Left lung (tissue), 10 donors: ENCODE measurements around the gene FXYD2. TPM values are rescaled to one million over a fixed set of nuclear protein-coding genes. Genes with fewer than 3 reads are reported as not detected.

Experiments
- ATAC-seq: fragments of 200-7000 bp; cut with Tn5 transposase; one replicate; pipeline ENCODE4 v1.9.1; 2020; ENCODE audit warnings: moderate library complexity
- DNase-seq, 4 donors: peaks; one replicate each; pipeline ENCODE4 v3.0.0-alpha.2; 2013 to 2020
- H3K27ac ChIP-seq, 2 donors: fragments of 200-600 bp; sonication (generic) in 1 of 2; one replicate each; pipeline versions ENCODE4 v1.5.0 to v1.8.0; 2020 to 2021
- H3K27me3 ChIP-seq, 2 donors: fragments of 200-600 bp; sonication (generic) in 1 of 2; one replicate each; pipeline versions ENCODE4 v1.5.0 to v1.8.0; 2020 to 2021
- H3K36me3 ChIP-seq, 2 donors: fragments of 200-600 bp; sonication (generic) in 1 of 2; one replicate each; pipeline versions ENCODE4 v1.5.0 to v1.8.0; 2020 to 2021
- H3K4me1 ChIP-seq, 2 donors: fragments of 200-600 bp; one replicate each; pipeline ENCODE4 v1.8.0; 2021
- H3K4me3 ChIP-seq, 2 donors: fragments of 200-600 bp; sonication (generic) in 1 of 2; one replicate each; pipeline versions ENCODE4 v1.5.0 to v1.8.0; 2020 to 2021; ENCODE audit warnings: mild to moderate bottlenecking in 1 of 2
- H3K9me3 ChIP-seq, 2 donors: fragments of 200-600 bp; sonication (generic) in 1 of 2; one replicate each; pipeline versions ENCODE4 v1.5.0 to v1.8.0; 2020 to 2021
- intact Hi-C, 2 donors: fragments of 100-400 bp; cut with DNase I; formaldehyde crosslinking; loops; one replicate each; pipeline versions ENCODE4 v1.11.2 to v1.14.2; 2022
- polyA plus RNA-seq, 6 donors: library from polyadenylated mRNA; unstranded; fragments of 120-200 nt; gene quantifications; one replicate each; pipeline ENCODE4 v1.2.1, GENCODE V29; 2013; ENCODE audit not compliant: insufficient read length in 6 of 6
- total RNA-seq, 2 donors: library from RNA; stranded (reverse); fragmentation: NEBNext Ultra II Directional; extraction: Animal tissue kit (Norgen Biotek cat#: 25700); gene quantifications; one replicate each; pipeline ENCODE4 v1.2.1, GENCODE V29; 2021
- TF ChIP-seq, protein P1 (sequence below), 2 donors: fragments of 200-600 bp; sonication (generic) in 1 of 2; IDR thresholded peaks; one replicate each; pipeline versions ENCODE4 v1.5.0 to v1.8.0; 2021; ENCODE audit warnings: antibody characterized with exemption in 2 of 2
- donor health status: DM: no; HTN: yes; CAD: no.
- donor health status: DM: no; HTN: no; CAD: no.

FXYD2 gene
- total and polyA plus RNA-seq, 8 donors = 1.2 to 9.2 (median 5.4) TPM

DNA sequence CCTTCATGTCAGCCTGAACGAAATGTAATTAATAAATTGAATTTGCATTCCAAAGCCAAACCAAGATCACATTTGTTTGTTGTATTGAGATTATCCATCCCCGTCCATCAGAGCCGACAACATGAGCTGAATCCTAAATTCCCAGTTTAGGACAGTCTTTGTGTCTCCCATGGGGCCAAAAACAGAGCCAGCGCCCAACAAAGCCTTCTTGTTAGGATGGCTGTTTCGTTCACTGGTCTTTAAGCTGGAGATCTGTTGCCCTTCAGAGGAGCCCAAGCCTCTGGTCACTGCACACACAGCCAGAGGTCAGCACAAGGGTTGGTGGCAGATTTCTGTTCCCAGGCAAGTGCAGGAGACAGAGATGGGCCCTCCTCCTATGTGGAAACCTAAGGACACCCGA, 53.3 kb downstream of the FXYD2 start:
- no peak for ATAC-seq
- no peak overlapping the region for H3K4me3 ChIP-seq

DNA sequence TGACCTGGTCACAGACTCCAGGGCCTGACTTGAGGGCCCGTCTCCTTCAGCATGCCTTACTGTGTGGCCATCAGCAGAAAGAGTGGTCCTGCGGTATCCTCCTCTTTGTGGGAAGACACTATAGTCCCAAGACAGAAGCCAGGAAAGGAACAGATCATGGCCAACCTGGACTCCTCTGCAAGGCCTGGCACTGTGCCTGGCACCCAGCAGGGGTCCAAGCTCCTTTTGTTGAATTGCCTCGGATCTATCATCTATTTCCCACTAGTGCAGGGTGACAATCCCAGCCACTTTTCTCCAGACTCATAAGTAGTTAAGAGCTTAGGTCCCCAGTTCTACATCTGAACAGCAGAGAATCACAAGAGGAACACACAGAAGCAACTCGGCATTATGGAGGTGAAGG, 54.5 kb downstream of the FXYD2 start:
- Histone ChIP-seq H3K27ac (no peak overlapping the region), H3K36me3 (no peaks in the 10 kb centered on the region), H3K4me3 (no peak overlapping the region), H3K9me3 (no peaks in the 10 kb centered on the region), H3K27me3 (no peaks in the 10 kb centered on the region), H3K4me1 (no peaks in the 10 kb centered on the region)
- ATAC-seq (no peak), DNase-seq (no peak)
- intact Hi-C loops = no loop called here
- TF ChIP-seq, protein P1, sequence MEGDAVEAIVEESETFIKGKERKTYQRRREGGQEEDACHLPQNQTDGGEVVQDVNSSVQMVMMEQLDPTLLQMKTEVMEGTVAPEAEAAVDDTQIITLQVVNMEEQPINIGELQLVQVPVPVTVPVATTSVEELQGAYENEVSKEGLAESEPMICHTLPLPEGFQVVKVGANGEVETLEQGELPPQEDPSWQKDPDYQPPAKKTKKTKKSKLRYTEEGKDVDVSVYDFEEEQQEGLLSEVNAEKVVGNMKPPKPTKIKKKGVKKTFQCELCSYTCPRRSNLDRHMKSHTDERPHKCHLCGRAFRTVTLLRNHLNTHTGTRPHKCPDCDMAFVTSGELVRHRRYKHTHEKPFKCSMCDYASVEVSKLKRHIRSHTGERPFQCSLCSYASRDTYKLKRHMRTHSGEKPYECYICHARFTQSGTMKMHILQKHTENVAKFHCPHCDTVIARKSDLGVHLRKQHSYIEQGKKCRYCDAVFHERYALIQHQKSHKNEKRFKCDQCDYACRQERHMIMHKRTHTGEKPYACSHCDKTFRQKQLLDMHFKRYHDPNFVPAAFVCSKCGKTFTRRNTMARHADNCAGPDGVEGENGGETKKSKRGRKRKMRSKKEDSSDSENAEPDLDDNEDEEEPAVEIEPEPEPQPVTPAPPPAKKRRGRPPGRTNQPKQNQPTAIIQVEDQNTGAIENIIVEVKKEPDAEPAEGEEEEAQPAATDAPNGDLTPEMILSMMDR (IDR thresholded peaks at IDR 0.05) = no peak

More for the DNA sequence above, 53.3 kb downstream of the FXYD2 start:
- intact Hi-C loops = no loop called here
- H3K27me3 ChIP-seq = no peaks in the 10 kb centered on the region
- no peaks in the 10 kb centered on the region for H3K9me3 ChIP-seq
- DNase-seq = no peak
- TF ChIP-seq, protein P1 (IDR thresholded peaks at IDR 0.05) = no peak
- no peak overlapping the region for H3K27ac ChIP-seq
- H3K4me1 ChIP-seq = no peaks in the 10 kb centered on the region
- no peaks in the 10 kb centered on the region for H3K36me3 ChIP-seq

Other genes with a start within 250 kb of the FXYD2 start
- under 1 TPM; 0.35 to 0.39 TPM for gene DSCAML1, start 27.5 kb downstream of the FXYD2 start, total RNA-seq
- 1 to 10 TPM in 5 of 6 donors, under 1 TPM in 1; 0.90 to 1.8 (median 1.3) TPM for gene DSCAML1, start 27.5 kb downstream of the FXYD2 start, polyA plus RNA-seq
- 10 to 100 TPM; 41.4 to 55.0 TPM for gene FXYD6, start 51.9 kb upstream of the FXYD2 start, total RNA-seq
- gene FXYD6, start 51.9 kb upstream of the FXYD2 start, polyA plus RNA-seq = 100 to 1,000 TPM; 136 to 188 (median 159) TPM
- 1 to 10 TPM; 4.6 to 5.4 TPM for gene TMPRSS13, start 104.7 kb upstream of the FXYD2 start, total RNA-seq
- 10 to 100 TPM in 1 of 6 donors, 1 to 10 TPM in 5; 7.2 to 10.7 (median 8.9) TPM for gene TMPRSS13, start 104.7 kb upstream of the FXYD2 start, polyA plus RNA-seq
- gene IL10RA, start 161.7 kb upstream of the FXYD2 start, total RNA-seq = 10 to 100 TPM; 21.2 to 56.8 TPM
- 1 to 10 TPM; 4.0 to 6.7 (median 5.4) TPM for gene IL10RA, start 161.7 kb upstream of the FXYD2 start, polyA plus RNA-seq